Measurements from ENCODE around the gene PFKL.

The PFKL gene

GRCh38 chr21:44344541-44345183, 44.8 kb downstream of the PFKL start:
- in situ Hi-C loops (cut with HindIII; ENCODE audit: low pct_unique_long_range_greater_than_20kb, low sequenced_read_pairs), result no loop called here
- no peak for TF ChIP-seq JUND (IDR thresholded peaks at IDR 0.05; ENCODE audit: low read depth)

GRCh38 chr21:44345495-44345894, 45.6 kb downstream of the PFKL start:
- no peak for DNase-seq (ENCODE audit: low read depth in 1 of 2, low spot score in 1 of 2)
- in situ Hi-C loops (cut with HindIII; ENCODE audit: low pct_unique_long_range_greater_than_20kb, low sequenced_read_pairs), result no loop called here
- no peak for TF ChIP-seq JUND (IDR thresholded peaks at IDR 0.05; ENCODE audit: low read depth)

More at GRCh38 chr21:44344541-44345183, 44.8 kb downstream of the PFKL start:
- DNase-seq (ENCODE audit: low read depth in 1 of 2, low spot score in 1 of 2), result no peak

GRCh38 chr21:44347911-44348451, 48.1 kb downstream of the PFKL start:
- in situ Hi-C loops (cut with HindIII; ENCODE audit: low pct_unique_long_range_greater_than_20kb, low sequenced_read_pairs), result no loop called here

GRCh38 chr21:44348861-44349260, 49.0 kb downstream of the PFKL start:
- in situ Hi-C loops (cut with HindIII; ENCODE audit: low pct_unique_long_range_greater_than_20kb, low sequenced_read_pairs), result no loop called here
- TF ChIP-seq JUND (IDR thresholded peaks at IDR 0.05; ENCODE audit: low read depth), result no peak
- DNase-seq (ENCODE audit: low read depth in 1 of 2, low spot score in 1 of 2), result no peak

More at GRCh38 chr21:44347911-44348451, 48.1 kb downstream of the PFKL start:
- TF ChIP-seq JUND (IDR thresholded peaks at IDR 0.05; ENCODE audit: low read depth), result no peak
- DNase-seq (ENCODE audit: low read depth in 1 of 2, low spot score in 1 of 2), result peak in 1 of 2 experiments; percentile 45

GRCh38 chr21:44349416-44349846, 49.6 kb downstream of the PFKL start:
- no peak for DNase-seq (ENCODE audit: low read depth in 1 of 2, low spot score in 1 of 2)
- TF ChIP-seq JUND (IDR thresholded peaks at IDR 0.05; ENCODE audit: low read depth), result no peak
- in situ Hi-C loops (cut with HindIII; ENCODE audit: low pct_unique_long_range_greater_than_20kb, low sequenced_read_pairs), result no loop called here

GRCh38 chr21:44349847-44350772, 50.3 kb downstream of the PFKL start:
- TF ChIP-seq JUND (IDR thresholded peaks at IDR 0.05; ENCODE audit: low read depth), result no peak
- no peak for DNase-seq (ENCODE audit: low read depth in 1 of 2, low spot score in 1 of 2)
- in situ Hi-C loops (cut with HindIII; ENCODE audit: low pct_unique_long_range_greater_than_20kb, low sequenced_read_pairs), result no loop called here

GRCh38 chr21:44350773-44351481, 51.1 kb downstream of the PFKL start:
- in situ Hi-C loops (cut with HindIII; ENCODE audit: low pct_unique_long_range_greater_than_20kb, low sequenced_read_pairs), result no loop called here
- no peak for TF ChIP-seq JUND (IDR thresholded peaks at IDR 0.05; ENCODE audit: low read depth)
- no peak for DNase-seq (ENCODE audit: low read depth in 1 of 2, low spot score in 1 of 2)

- no peak for DNase-seq (ENCODE audit: low read depth in 1 of 2, low spot score in 1 of 2)
- in situ Hi-C loops (cut with HindIII; ENCODE audit: low pct_unique_long_range_greater_than_20kb, low sequenced_read_pairs), result no loop called here
- no peak for TF ChIP-seq JUND (IDR thresholded peaks at IDR 0.05; ENCODE audit: low read depth)
Measured at GRCh38 chr21:44351535-44352252, 51.8 kb downstream of the PFKL start.

GRCh38 chr21:44352253-44352860, 52.5 kb downstream of the PFKL start:
- DNase-seq (ENCODE audit: low read depth in 1 of 2, low spot score in 1 of 2), result no peak
- in situ Hi-C loops (cut with HindIII; ENCODE audit: low pct_unique_long_range_greater_than_20kb, low sequenced_read_pairs), result no loop called here
- no peak for TF ChIP-seq JUND (IDR thresholded peaks at IDR 0.05; ENCODE audit: low read depth)

GRCh38 chr21:44353191-44353970, 53.5 kb downstream of the PFKL start, which contains the start of gene TRPM2:
TSS of gene TRPM2 (plus strand) at chr21:44353621. CDS start at chr21:44353701, 80 bp downstream.
- in situ Hi-C loops (cut with HindIII; ENCODE audit: low pct_unique_long_range_greater_than_20kb, low sequenced_read_pairs), result no loop called here
- DNase-seq (ENCODE audit: low read depth in 1 of 2, low spot score in 1 of 2), result no peak
- TF ChIP-seq JUND (IDR thresholded peaks at IDR 0.05; ENCODE audit: low read depth), result no peak

- no peak for TF ChIP-seq JUND (IDR thresholded peaks at IDR 0.05; ENCODE audit: low read depth)
- in situ Hi-C loops (cut with HindIII; ENCODE audit: low pct_unique_long_range_greater_than_20kb, low sequenced_read_pairs), result no loop called here
- no peak for DNase-seq (ENCODE audit: low read depth in 1 of 2, low spot score in 1 of 2)
Measured at GRCh38 chr21:44354001-44354405, 54.1 kb downstream of the PFKL start.
